T-helper 17 cell (primary cell): ENCODE measurements around the gene GDF2. TPM values are rescaled to one million over a fixed set of nuclear protein-coding genes. Genes with fewer than 3 reads are reported as not detected.

Experiments
- ATAC-seq: fragments of 150-1000 bp; cut with Tn5 transposase; 2 replicates; pipeline ENCODE4 v1.10.0; 2021; ENCODE audit warnings: mild to moderate bottlenecking, moderate library complexity
- DNase-seq, 3 donors: peaks; one replicate each; pipeline versions ENCODE4 v3.0.0 to v3.0.0-alpha.2; 2020 to 2021
- H3K9me3 ChIP-seq: one replicate; pipeline ENCODE4 v1.7.0; 2013; ENCODE audit warnings: low read length, mild to moderate bottlenecking; ENCODE audit not compliant: control insufficient read depth, poor library complexity, severe bottlenecking
- H3K27ac Mint-ChIP-seq: one replicate; pipeline ENCODE4 v1.8.0; 2022; ENCODE audit warnings: mild to moderate bottlenecking, moderate library complexity, mixed read lengths
- H3K27me3 Mint-ChIP-seq: one replicate; pipeline ENCODE4 v1.8.0; 2022; ENCODE audit warnings: mixed read lengths
- H3K36me3 Mint-ChIP-seq: one replicate; pipeline ENCODE4 v1.8.0; 2022; ENCODE audit warnings: low read depth, mixed read lengths
- H3K4me1 Mint-ChIP-seq: one replicate; pipeline ENCODE4 v1.8.0; 2022; ENCODE audit warnings: mild to moderate bottlenecking, mixed read lengths
- H3K4me3 Mint-ChIP-seq: one replicate; pipeline ENCODE4 v1.8.0; 2022; ENCODE audit warnings: mild to moderate bottlenecking, moderate library complexity, mixed read lengths
- total RNA-seq, 4 donors: library from RNA in 2 of 4; stranded (reverse) in 2 of 4; gene quantifications; one replicate each; pipeline ENCODE4 v1.2.3 and lab custom pipeline; 2022 to 2026

Gene GDF2
- total RNA-seq, 2 donors from 2014 or later = not detected

DNA sequence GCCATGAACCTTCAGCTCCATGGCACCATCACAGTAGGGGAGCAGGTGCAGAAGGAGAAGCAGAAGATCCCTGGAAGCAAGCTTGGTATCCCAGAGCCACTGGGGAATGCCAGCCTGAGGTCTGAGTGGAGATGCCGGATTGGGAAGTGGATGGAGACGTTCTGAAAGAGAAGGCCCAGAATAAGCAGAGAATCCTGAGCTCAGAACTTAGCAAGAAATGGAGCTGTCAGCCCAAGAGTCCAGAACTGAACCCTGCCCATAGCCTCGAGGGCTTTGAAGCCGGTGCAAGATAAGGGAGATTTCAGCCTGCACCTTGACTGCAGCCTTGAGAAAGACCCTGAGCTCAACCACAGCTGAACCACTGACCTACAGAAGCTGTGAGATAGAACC is 36.1 kb upstream of the GDF2 start:
- ATAC-seq (no peak), DNase-seq (no peak)
- H3K36me3 Mint-ChIP-seq = peaks cover 2% of the 10 kb centered on the region
- H3K27ac Mint-ChIP-seq = peak overlapping the region; percentile 24
- no peaks in the 10 kb centered on the region for H3K27me3 Mint-ChIP-seq
- H3K4me3 Mint-ChIP-seq = no peak overlapping the region
- H3K9me3 ChIP-seq = no peaks in the 10 kb centered on the region
- H3K4me1 Mint-ChIP-seq = peaks cover 23% of the 10 kb centered on the region

DNA sequence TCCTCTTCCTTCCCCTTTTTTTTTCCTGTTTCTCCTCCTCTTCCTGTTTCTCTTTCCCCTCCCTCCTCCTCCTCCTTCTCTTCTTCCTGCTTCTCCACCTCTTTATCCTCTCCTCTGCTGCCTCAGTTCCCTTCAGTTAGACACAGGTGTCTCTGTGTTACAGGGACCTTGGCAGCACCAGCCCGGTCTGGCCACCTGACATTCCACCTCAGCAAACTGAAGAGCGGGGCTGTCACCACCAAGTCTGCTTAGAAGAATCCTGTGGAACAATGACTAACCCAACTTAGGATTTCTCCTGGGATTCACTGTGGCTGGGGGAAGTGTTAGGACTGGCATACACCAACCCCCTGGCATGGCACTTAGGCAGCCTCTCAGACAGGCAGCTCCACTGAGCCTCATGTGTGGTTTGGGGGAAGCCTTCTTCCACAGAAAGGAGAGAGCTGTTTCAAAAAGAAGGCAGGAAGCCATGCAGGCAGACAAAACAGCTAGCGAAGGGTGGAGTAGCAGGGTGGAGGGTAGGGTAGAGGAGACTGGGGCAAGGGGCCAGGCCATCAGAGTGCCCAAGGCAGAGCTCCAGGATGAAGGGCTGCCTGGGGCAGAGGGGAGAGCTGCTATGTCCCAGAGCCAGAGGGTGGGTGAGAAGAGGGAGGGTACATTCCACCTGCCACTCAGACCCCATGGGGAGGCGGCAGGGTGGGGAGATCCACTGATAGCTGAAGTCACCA is 35.5 kb upstream of the GDF2 start:
- H3K36me3 Mint-ChIP-seq = peaks cover 2% of the 10 kb centered on the region
- H3K4me1 Mint-ChIP-seq = peaks cover 21% of the 10 kb centered on the region
- no peaks in the 10 kb centered on the region for H3K9me3 ChIP-seq
- DNase-seq (no peak), ATAC-seq (no peak)
- no peaks in the 10 kb centered on the region for H3K27me3 Mint-ChIP-seq
- peak overlapping the region; percentile 24 for H3K27ac Mint-ChIP-seq
- H3K4me3 Mint-ChIP-seq = no peak overlapping the region

DNA sequence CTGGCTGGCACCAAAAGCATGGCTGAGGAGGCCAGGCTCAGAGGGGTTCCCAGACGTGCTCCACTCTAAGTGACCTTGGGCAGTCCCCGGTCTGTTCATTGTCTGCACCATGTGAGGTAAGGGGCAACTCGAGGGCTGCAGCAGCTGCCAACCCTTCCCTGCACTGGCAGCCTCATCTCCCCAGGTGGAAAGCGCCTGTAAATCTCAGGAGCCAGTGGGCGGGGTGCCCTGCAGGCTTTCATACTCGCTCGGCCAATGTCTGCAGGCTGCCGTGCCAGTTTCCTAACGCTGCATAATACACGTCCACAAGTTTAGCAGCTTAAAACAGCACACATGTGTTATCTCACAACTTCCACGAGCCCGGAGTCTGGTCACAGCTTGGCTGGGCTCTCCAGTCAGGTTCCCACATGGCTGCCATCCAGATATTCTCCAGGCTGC is 34.9 kb upstream of the GDF2 start:
- no peak overlapping the region for H3K27ac Mint-ChIP-seq
- peaks cover 2% of the 10 kb centered on the region for H3K36me3 Mint-ChIP-seq
- H3K4me1 Mint-ChIP-seq = peaks cover 19% of the 10 kb centered on the region
- no peaks in the 10 kb centered on the region for H3K9me3 ChIP-seq
- no peak overlapping the region for H3K4me3 Mint-ChIP-seq
- DNase-seq = no peak
- H3K27me3 Mint-ChIP-seq = no peaks in the 10 kb centered on the region
- no peak for ATAC-seq

DNA sequence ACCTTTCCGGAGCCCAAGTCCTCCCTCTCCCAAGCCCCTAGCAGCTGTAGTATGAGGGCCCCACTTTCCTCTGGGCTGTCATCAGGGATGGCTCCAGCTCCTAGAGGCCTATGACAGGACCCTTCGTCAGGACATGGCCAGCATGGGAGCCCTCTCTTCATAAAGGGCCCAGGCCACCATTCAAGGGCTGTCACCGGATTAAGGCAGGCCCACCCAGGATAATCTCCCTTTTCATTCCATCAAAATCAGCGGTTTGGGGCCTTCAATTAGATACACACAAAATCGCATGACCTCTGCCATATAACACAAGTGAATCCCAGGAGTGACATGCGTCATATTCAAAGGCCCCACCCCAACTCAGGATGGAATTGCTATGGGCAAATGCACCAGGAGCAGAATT is 34.4 kb upstream of the GDF2 start:
- Mint-ChIP-seq H3K4me1 (peaks cover 19% of the 10 kb centered on the region), H3K27ac (no peak overlapping the region), H3K27me3 (no peaks in the 10 kb centered on the region), H3K4me3 (no peak overlapping the region), H3K36me3 (peaks cover 2% of the 10 kb centered on the region)
- DNase-seq (no peak), ATAC-seq (no peak)
- no peaks in the 10 kb centered on the region for H3K9me3 ChIP-seq

DNA sequence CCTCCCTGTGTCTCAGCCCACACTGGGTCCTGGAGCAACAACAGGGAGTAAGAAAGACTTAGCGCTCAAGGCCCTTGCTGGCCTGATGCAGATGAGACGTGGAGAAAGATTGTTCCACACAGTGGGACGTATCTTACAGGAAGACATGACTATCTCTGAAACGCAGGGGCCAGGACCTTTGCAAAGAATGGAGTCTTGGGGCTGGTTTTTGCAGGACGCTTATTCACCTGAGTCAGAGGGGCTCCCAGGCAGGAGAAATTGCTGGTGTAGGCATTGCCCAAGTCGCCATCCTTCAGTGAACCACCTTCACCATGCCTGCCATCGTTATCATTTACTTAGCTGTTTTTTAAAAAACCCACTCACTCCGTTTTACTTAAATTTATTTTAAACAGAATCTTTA is 34.0 kb upstream of the GDF2 start:
- H3K27me3 Mint-ChIP-seq = no peaks in the 10 kb centered on the region
- ATAC-seq (no peak), DNase-seq (no peak)
- H3K4me3 Mint-ChIP-seq = no peak overlapping the region
- no peaks in the 10 kb centered on the region for H3K9me3 ChIP-seq
- peaks cover 19% of the 10 kb centered on the region for H3K4me1 Mint-ChIP-seq
- no peak overlapping the region for H3K27ac Mint-ChIP-seq
- H3K36me3 Mint-ChIP-seq = peaks cover 2% of the 10 kb centered on the region

DNA sequence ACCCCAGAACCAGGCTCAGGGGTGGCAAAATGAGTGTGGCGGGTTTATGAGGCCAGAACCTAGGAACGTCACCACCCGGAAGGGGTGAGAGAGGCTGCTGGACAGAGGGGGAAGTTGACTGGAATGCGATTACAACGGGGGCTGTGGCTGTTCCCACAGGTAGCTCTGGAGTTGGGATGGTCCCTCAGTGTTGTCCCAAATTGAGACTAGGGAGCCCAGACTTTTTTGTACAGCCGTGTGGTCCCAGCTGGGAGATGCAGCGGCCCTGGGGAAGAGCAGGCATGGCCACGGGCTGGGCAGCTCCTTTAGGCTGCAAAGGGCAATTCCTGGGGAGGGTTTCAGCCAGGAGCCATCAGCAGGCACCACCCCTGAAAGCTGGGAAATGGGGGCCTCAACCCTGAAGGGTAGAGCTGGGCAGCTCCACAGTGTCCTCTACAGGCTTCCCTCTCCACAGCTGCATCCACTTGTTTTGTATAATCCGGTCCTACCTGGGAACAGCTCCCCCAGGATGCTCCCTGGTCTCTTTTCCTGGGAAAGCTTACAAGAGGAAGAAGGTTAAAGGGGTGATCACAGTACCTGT is 33.2 kb upstream of the GDF2 start:
- no peak for ATAC-seq
- H3K9me3 ChIP-seq = no peaks in the 10 kb centered on the region
- DNase-seq = no peak
- Mint-ChIP-seq H3K27me3 (peaks cover 1% of the 10 kb centered on the region), H3K27ac (no peak overlapping the region), H3K4me3 (no peak overlapping the region), H3K4me1 (peaks cover 19% of the 10 kb centered on the region), H3K36me3 (peaks cover 2% of the 10 kb centered on the region)

DNA sequence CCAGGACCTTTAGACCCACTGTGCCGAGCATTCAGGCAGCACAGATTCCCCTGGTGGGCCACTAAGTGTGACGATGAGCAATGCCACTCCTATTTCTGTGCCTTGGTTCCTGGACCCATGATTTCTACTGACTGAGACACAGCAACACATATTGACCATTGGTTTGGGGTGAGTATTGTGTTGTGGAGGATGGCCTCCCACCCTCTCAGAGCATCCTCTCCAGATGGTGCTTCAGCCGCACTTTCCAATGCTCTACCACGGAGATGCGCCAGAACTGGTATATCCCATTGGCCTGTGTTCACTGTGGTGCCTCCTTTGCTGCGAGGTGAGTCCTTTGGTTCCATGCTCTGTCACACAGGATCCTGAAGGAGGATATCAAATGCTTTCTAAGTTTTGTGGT is 32.3 kb upstream of the GDF2 start:
- H3K27me3 Mint-ChIP-seq = peaks cover 11% of the 10 kb centered on the region
- no peak for ATAC-seq
- no peak for DNase-seq
- no peak overlapping the region for H3K27ac Mint-ChIP-seq
- H3K4me3 Mint-ChIP-seq = no peak overlapping the region
- peaks cover 19% of the 10 kb centered on the region for H3K4me1 Mint-ChIP-seq
- H3K36me3 Mint-ChIP-seq = peaks cover 2% of the 10 kb centered on the region
- no peaks in the 10 kb centered on the region for H3K9me3 ChIP-seq

DNA sequence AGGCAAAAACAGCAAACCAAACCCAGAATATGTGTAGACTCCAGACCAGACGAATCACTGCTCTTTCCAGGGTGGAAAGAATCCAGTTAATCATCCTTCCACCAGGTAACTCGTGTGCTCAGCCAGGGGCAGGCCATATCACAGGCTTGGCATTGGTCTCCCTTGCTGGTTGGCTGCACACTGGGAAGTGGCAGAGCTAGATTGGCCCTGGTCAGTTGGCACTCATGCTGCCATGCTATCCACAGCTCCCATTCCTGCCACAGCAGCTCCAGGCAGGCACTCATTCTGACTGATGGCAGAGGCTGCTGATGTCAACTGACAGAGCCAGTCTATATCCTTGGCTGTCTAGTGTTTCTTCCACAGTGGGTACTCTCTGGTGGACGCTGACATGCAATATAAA is 31.9 kb upstream of the GDF2 start:
- Mint-ChIP-seq H3K27ac (no peak overlapping the region), H3K4me1 (peaks cover 19% of the 10 kb centered on the region), H3K27me3 (peaks cover 15% of the 10 kb centered on the region), H3K4me3 (no peak overlapping the region), H3K36me3 (peaks cover 2% of the 10 kb centered on the region)
- ATAC-seq (no peak), DNase-seq (no peak)
- H3K9me3 ChIP-seq = no peaks in the 10 kb centered on the region

DNA sequence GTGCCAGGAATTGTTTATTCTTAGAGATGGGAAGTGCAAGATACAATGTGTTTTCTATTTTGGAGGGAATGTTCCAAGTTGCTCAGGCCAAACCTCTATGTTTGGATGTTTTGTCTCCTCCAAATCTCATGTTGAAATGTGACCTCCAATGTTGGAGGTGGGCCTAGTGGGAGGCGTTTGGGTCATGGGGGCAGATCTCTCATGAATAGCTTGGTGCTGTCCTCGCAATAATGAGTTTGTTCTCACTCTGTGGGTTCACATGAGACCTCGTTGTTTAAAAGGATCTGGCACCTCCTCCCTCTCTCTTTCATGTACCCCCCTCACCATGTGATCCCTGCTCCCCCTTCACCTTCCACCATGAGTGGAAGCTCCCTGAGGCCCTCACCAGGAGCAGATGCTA is 30.6 kb upstream of the GDF2 start:
- H3K4me1 Mint-ChIP-seq = peaks cover 7% of the 10 kb centered on the region
- DNase-seq = no peak

DNA sequence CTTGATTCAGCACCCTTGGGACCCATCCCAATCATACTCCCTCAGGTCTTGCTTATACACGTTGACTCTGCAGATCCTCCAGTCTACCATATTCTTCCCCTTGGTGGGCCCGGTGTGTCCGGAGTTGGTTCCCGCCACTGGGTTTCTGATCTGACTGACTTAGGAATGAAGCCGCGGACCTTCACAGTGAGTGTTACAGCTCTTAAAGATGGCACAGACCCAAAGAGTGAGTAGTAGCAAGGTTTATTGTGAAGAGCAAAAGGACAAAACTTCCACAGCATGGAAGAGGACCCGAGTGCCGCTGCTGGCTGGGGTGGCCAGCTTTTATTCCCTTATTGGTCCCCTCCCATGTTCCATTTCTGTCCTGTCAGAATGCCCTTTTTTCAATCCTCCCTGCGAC is 28.2 kb upstream of the GDF2 start:
- peaks cover 22% of the 10 kb centered on the region for H3K27me3 Mint-ChIP-seq
- no peak overlapping the region for H3K27ac Mint-ChIP-seq
- no peaks in the 10 kb centered on the region for H3K36me3 Mint-ChIP-seq
- H3K9me3 ChIP-seq = no peaks in the 10 kb centered on the region
- no peak overlapping the region for H3K4me3 Mint-ChIP-seq
- DNase-seq = no peak
- no peaks in the 10 kb centered on the region for H3K4me1 Mint-ChIP-seq
- no peak for ATAC-seq

More for the DNA sequence above, 30.6 kb upstream of the GDF2 start:
- H3K27ac Mint-ChIP-seq = no peak overlapping the region
- no peaks in the 10 kb centered on the region for H3K36me3 Mint-ChIP-seq
- no peak overlapping the region for H3K4me3 Mint-ChIP-seq
- no peaks in the 10 kb centered on the region for H3K9me3 ChIP-seq
- ATAC-seq = no peak
- peaks cover 17% of the 10 kb centered on the region for H3K27me3 Mint-ChIP-seq

DNA sequence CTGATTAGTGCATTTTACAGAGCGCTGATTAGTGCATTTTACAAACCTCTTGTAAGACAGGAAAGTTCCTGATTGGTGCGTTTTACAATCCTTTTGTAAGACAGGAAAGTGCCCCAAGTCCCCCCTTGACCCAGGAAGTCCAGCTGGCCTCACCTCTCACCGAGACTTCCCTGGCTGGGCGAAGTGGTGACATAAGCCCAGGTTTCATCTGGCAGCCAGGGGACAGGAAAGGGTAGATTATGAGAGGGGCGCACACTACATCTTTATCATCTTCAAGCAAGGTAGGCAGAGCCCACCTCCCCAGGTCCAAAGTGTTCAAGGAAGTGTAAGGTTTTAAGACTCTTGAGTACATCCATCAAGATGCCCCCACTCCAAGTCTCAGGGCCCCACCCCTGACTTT is 27.8 kb upstream of the GDF2 start:
- Mint-ChIP-seq H3K27ac (no peak overlapping the region), H3K36me3 (no peaks in the 10 kb centered on the region), H3K4me3 (no peak overlapping the region), H3K4me1 (no peaks in the 10 kb centered on the region), H3K27me3 (peaks cover 22% of the 10 kb centered on the region)
- DNase-seq (no peak), ATAC-seq (no peak)
- H3K9me3 ChIP-seq = no peaks in the 10 kb centered on the region

DNA sequence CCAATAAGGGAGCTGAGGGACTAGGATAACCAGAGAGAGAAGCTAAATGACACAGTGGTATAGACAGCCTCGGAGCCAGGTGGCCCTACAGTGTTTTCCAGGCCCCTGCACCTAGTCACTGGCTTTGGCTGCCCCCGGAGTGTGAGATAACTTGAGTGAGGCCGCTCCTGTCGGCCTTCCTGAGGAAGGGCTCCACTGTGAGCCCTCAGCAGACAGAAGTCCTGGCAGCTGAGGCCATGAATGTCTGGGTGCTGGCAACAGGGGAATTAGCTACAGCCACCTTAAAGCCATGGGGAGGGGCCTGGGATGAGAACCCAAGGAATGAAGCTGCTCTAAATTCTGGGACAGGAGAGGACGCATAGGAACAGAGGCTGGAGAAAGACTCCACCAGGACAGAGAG is 26.8 kb upstream of the GDF2 start:
- H3K36me3 Mint-ChIP-seq = no peaks in the 10 kb centered on the region
- peaks cover 2% of the 10 kb centered on the region for H3K4me1 Mint-ChIP-seq
- ATAC-seq (no peak), DNase-seq (no peak)
- no peak overlapping the region for H3K27ac Mint-ChIP-seq
- H3K4me3 Mint-ChIP-seq = no peak overlapping the region
- no peaks in the 10 kb centered on the region for H3K9me3 ChIP-seq
- H3K27me3 Mint-ChIP-seq = peaks cover 22% of the 10 kb centered on the region

DNA sequence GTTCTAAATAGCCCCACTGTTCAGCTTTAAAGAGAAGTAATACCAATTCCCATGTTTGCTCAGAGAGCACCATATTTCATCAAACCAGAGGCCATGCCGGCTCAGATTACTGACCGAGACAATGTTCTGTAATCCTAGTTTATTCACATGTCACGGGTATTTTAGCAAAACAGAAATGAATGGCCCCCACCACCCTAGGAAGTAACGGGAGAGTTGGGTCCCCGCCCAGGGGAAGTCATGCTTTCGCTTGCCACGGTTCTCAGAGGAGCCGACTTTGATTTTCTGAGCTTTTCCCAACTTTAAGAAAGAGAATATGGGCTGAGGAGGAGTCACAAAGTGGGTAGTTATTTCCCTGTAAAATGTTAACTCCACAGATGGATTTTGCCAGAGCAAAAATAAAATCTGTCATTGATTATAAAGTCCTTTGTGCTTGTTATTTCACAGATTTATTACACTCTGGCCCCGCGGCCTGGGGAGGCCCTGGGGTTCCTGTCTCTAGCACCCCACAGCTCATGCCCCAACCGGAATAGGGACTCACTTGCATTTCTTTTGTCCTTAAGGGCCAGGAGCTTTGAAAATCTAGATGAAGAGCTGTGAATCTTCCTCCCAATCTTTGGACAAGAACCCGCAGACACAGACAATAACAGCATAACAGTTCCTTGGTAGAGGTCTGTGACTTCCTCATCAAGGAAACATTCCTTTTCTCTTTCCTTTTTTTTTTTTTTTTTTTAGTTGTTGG is 25.9 kb upstream of the GDF2 start:
- Mint-ChIP-seq H3K4me1 (peaks cover 6% of the 10 kb centered on the region), H3K36me3 (peaks cover 4% of the 10 kb centered on the region), H3K27me3 (peaks cover 30% of the 10 kb centered on the region), H3K4me3 (no peak overlapping the region), H3K27ac (no peak overlapping the region)
- DNase-seq (no peak), ATAC-seq (no peak)
- H3K9me3 ChIP-seq = no peaks in the 10 kb centered on the region
